NCI-H1048 (cell line): ENCODE results near the gene GRIN1.
A peak's percentile ranks its signal among the peaks of the same experiment; 100 is the strongest.

Experiments used
- DNase-seq: peaks from one replicate; lab custom pipeline; 2025; lab: John Stamatoyannopoulos, UW

Gene GRIN1

GRCh38 chr9:137193771-137194170, 54.8 kb downstream of the GRIN1 start:
- no peak for DNase-seq

DNA sequence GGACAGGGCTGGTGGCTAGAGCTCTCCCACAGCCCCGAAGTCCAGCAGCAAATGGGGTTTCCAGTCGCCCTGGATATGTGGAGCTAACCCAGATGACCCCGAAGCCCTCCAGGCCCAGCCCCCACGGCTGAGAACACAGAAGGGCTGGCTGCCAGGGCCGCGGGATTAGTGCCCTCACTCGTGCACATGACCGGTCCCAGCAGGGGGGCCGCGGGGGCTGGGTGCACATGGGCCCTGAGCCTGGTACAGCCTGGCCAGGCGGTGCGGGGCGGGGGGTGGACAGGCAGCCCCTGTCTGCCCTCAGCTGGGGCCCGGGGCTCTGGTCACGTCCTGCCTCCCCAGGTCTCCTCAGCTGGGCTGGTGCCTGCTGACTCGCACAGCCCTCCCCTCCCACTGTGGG, 55.4 kb downstream of the GRIN1 start:
- DNase-seq, result no peak

GRCh38 chr9:137194909-137195308, 56.0 kb downstream of the GRIN1 start:
- no peak for DNase-seq

DNA sequence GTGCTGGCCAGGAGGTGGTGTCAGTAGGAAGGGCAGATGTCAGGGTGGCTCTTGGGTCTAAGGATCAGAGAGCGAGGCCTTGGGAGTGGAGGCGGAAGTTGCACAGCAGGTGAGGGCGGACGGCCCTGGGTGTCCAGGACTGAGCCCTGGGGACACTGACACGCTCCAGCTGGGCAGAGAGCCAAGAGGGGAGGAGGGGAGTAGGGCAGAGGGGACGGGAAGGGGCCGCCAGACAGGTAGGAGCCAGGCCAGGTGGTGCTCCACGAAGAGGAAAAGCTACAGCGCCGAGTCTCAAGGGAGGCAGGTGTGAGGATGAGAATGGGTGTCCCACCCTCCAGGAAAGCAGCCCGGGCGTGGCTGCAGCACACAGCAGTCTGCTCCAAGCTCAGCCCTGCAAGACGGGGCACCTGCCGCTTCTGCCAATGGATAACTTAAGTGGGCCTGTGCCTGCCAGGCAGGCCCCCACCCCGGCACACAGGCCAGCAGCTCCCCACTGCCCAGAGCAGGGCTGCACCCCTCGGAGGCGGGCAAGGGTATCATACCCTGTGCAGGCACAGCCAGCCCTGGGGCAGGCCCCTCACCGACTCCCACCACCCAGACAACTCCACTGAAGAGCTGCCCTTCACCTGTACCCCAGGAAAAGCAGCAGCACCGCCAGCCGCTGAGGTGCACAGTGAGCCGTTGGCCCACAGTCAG, 56.7 kb downstream of the GRIN1 start:
- no peak for DNase-seq

DNA sequence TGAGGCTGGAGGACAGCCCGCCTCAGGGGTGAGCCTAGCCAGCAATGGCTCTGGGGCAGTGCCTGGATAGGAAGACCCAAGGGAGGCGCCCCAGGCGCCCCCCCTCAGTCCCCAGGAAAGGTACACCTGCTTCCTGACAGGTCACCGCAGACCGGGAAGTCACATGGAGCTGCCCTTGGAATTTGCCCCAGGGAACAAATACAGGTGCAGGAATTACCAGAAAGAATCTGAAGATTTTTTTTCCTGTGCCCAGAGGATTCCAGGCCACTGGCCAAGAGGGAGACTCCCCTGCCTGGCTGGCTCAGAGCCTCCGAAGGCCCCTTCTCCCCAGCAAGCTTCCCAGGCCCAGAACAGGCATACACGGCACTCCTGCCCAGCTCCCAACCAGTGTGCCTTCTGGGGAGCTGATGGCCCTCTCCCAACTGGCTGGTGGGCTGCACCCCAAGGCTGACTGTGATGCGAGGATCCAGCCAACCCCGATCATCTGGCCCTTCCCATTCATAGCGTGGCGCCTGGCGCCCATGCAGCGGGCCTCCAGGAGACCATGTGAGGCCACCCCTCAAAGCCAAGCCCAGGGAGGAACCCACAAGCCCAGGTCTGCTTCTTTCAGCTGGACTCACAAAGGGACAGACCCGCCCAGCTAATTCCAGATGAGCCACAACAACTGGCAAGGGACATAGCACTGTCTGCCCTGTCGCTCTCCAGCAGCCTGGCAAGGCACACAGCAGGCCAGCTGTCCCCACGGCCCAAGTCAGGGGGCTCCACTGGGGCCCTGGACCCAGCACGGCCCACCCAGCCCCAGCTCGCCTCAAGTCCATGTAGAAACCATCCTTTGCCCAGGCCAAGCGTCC, 59.3 kb downstream of the GRIN1 start:
- no peak for DNase-seq

DNA sequence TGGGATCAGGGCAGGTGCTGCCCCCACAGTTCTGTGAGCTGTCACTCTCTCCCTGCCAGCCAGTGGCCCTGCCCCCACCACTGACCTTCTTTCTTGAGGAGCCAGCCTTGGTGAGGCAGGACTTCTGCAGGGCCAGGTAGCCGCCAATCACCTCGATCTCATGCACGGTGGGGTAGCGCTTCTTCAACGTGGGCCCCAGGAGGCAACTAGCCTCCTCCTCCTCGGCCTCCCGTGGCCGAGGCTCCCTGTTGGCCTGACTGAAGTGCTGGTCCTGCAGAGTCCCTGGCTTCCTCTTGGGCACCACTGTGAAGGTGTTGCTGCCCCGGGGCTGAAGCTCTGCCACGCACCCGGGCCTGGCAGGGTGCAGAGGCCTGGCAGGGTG, 59.9 kb downstream of the GRIN1 start:
- DNase-seq, result no peak

GRCh38 chr9:137199411-137200121, 60.6 kb downstream of the GRIN1 start:
- no peak for DNase-seq

- peak; percentile 95 for DNase-seq
These were observed 61.6 kb downstream of the GRIN1 start, which contains the start of gene TPRN for GRCh38 chr9:137200311-137201204. Gene TPRN, minus strand, starts transcription at chr9:137200741. Its CDS starts 30 bp downstream, at chr9:137200711.

DNA sequence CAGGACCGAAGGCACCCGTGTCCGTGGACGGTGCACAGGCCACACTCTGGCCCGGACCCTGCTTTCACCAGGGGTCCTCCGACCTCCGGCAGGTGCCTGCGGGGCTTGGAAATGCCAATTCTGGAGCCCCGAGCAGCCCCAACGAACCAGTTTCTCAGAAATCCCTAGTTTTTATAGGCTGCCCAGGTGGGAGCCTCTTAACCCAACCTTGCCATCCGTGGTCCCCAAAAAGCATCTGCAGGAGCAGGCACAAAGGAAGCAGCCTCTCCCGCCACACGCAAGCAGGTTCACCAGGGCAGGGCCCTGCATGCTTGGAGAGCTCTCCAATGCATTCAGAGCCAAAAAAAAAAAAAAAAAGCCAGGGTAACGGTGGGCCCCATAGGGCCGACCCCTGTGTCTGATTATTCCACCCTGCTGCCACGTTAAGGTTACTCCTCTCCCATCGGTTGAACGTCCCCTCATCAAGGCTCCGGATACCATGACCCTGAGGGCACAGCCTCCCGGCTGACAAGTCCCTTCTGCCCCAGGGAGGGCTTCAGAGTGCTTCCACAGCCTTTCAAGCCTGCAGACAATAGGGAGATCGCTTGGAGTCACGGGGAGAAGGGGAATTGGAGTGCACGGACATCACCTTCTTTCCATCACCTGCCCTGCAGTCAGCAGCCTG, 62.4 kb downstream of the GRIN1 start:
- DNase-seq, result no peak

DNA sequence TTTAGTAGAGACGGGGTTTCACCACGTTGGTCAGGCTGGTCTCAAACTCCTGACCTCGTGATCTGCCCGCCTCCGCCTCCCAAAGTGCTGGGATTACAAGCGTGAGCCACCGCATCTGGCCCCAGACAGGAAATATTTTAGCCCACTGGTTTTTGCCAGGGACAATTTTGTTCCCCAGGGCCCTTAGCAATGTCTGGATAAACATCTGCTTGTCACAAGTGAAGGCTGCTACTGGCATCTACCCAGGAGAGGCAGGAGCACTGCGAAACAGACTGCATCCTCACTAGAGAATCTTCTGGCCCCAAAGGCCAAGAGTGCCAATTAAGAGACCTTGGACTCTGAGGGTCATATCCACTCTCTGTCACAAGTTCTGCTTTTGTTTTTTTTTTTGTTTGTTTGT, 64.0 kb downstream of the GRIN1 start:
- DNase-seq, result no peak

DNA sequence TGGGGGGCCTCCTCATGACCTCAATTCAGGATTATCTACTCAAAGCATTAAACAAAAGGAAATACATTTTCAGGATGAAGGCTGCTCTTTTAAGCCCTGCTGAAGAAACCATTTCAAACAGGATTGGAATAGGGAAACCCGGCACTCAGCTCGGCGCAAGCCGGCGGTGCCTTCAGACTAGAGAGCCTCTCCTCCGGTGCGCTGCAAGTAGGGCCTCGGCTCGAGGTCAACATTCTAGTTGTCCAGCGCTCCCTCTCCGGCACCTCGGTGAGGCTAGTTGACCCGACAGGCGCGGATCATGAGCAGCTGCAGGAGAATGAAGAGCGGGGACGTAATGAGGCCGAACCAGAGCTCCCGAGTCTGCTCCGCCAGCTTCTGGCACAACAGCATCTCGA, 65.8 kb downstream of the GRIN1 start:
- DNase-seq, result no peak

DNA sequence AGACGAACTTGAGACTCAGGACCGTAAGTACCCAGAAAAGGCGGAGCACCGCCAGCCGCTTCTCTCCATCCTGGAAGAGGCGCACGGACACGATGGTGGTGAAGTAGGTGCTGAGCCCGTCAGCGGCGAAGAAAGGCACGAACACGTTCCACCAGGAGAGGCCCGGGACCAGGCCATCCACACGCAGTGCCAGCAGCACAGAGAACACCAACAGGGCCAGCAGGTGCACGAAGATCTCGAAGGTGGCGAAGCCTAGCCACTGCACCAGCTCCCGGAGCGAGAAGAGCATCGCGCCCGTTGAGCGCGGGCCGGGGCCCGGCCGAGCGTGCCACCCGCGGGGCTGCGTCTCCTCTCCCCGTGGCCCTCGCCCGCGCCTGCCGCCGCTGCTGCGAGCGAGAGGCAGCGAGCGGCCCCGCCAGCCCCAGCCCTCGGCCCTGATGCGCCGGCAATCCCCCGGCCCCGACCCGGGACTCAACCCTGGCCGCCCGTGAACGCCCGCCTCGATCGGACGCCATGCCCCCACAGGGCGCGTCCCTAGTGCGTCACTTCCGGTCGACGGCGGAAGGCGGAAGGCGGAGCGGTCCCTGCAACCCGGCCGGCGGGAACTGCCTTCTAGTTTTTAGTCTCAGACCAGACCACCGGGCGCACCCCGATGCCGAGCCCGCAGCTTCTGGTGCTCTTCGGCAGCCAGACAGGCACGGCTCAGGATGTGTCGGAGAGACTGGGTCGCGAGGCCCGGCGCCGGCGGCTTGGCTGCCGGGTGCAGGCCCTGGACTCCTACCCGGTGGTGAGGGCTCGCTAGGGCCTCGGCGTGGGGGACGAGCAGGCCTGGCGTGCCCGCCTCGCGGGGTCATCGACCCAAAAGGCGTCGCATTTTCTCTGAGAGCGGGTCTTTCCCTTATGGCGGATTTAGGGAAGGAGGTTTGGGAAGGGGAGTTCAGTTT, 66.4 kb downstream of the GRIN1 start, which contains the start of the genes NDOR1 and TMEM203:
Gene NDOR1 (plus strand): TSS at position 575 of the 944 bp plus-strand sequence. CDS start 78 bp downstream, at position 653.
Gene TMEM203 (minus strand): TSS at position 523 of the 944 bp plus-strand sequence. CDS start 234 bp downstream, at position 289.
- peak; percentile 88 for DNase-seq

DNA sequence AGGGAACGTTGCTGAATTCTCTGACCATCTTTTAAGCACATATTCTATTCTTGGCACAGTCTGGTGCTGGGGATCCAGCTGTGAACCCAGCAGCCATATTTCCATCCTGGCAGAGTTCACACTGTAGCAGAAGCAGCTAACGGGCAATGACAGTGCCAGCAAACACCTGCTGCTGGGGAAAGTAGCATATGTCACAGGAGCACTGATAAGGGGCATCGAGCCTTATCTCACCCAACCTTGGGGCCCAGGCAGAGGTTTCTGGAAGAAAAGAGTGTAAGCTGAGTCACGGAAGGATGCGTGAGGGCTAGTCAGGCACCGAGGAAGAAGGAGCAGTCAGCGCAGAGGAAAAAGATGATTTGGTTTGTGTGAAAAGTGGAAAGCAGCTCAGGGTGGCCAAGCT, 67.6 kb downstream of the GRIN1 start:
- no peak for DNase-seq

GRCh38 chr9:137211532-137211931, 72.6 kb downstream of the GRIN1 start:
- DNase-seq, result no peak

GRCh38 chr9:137212520-137212919, 73.6 kb downstream of the GRIN1 start:
- DNase-seq, result no peak

DNA sequence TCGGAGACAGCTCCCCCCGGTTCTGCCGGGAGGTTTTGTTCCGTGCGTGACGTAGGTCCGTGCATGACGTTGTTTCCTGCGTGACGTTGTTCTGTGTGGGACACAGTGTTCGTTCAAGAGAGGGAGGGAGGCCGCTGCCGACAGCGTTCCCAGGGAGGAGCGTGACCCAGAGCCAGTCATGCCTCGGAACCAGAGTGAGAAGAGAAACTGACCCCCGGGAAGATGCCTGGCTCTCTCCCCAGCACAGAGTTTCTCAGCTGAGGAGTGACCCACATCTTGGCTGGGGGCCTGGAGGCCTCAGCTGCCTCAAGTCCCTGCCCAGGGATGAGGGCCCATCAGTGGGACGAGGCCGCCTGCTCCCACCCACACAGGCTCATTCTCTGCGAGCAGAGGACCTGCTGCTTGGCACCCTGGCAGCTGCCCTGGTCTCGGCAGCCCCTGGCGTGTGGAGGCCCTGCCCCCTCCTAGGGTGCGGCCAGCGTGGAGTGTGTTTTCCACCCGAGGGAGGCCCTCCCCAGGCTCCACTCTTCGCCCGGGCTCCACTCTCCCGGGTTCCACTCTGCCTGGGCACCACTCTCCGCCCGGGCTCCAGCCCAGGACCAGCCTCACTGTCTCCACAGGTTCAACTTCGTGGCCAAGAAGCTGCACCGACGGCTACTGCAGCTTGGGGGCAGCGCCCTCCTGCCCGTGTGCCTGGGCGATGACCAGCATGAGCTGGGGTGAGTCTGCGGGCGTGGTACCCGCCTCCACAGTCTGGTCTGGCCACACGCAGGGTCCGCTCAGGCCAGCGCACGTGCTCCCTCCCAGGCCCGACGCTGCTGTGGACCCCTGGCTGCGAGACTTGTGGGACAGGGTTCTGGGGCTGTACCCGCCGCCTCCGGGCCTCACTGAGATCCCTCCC, 74.5 kb downstream of the GRIN1 start:
- no peak for DNase-seq

DNA sequence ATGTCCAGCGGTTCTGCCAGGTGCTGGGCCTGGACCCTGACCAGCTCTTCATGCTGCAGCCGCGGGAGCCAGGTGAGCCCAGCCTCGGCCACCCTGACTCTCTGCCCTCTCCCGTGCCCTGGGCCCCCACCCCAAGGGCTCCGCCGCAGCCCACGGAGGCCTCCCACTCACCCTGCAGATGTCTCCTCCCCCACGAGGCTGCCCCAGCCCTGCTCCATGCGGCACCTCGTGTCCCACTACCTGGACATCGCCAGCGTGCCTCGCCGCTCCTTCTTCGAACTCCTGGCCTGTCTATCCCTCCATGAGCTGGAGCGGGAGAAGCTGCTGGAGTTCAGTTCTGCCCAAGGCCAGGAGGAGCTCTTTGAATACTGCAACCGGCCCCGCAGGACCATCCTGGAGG, 75.7 kb downstream of the GRIN1 start:
- no peak for DNase-seq

GRCh38 chr9:137215196-137215986, 76.4 kb downstream of the GRIN1 start:
- DNase-seq, result no peak
